EH (cell line): ENCODE results near the gene BABAM2.
A peak's percentile ranks its signal among the peaks of the same experiment; 100 is the strongest.

ENCODE experiments used
- DNase-seq: peaks from one replicate; pipeline ENCODE4 v3.0.0-alpha.2; 2015; ENCODE audit warnings: low read depth

BABAM2 gene

DNA sequence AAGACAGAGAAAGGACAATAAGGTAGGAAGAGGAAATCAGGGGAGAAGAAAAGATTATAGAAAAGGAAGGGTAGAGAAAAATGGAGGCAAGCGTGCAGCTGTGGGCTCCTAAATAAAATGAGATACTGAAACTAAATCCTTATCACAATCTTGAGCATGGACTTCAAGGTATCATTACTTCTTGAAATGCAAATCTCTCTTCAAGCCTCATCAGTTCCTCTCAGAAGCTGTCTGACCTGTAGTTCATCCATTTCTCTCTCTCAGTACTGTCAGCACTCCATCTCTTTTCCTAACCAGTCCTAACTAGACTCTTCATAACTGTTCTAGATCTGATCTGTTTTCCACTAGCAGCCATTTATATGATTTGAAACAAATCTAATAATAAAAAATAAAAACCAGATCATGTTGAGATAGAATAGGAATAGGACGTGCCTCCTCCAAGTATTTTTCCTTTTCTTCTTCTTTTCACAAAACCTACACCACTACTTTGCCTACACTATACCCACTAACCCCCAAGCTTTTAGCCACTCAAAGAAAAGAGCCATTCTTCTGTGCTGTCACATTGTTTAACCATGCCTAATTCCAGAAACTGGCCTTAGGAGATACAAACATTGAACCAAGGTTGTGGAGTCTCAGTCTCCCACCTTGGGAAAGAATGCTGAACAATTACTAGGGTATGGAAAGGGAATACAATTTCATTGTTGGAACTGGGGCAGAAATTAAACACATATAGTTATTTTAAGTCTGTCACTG, 21.1 kb downstream of the BABAM2 start:
- DNase-seq = no peak

DNA sequence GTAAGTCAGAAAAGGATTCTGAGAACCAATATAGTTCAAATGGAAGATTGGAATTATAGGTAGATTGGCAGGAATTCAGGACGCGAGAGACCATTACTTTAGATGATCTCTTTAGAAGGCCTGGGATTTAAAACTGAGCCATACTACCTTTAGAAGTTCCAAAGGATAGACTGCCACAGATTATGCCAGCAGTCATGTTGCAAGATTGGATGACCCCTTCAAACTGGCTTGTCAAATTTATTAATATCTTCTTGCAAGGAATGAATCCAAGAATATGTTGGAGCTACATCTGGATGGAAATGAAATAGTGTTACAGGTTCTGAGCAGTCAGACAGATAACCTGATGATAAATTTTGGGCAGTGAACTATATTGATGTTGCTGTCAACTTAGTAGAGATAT, 22.0 kb downstream of the BABAM2 start:
- DNase-seq = no peak

DNA sequence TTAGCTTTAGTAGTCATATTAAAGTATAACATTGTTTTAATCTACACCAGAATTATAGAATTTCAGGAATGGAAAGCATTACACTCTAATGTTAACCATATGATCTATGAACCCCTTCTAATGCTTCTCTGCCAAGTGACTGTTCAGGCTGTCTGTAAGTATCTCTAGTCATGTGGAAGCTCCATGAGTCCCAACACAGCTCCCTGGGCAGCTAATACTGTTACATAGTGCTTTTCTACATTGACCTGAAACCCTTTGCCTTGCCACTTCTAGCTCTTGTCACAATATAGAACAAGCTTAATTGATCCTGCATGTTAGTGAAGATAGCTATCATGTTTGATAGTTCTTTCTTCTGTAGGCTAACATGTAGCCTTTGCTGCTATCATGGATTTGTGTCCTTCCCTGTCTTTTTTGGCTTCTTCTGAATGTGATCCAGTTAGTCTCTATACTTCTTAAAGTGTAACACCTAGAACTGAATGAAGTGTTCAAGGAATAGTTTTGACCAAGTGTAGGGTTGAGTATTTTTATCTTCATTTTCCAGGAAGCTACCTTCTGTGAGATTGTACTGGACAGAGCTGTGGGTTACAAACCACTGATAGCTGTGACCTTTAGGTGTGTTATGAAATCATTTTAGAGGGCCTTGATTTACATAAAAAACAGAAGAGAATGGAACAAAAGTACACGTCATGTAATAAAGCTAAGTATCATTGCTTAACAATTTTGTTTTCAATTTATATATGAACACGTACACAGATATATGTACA, 23.7 kb downstream of the BABAM2 start:
- DNase-seq = peak; percentile 34

DNA sequence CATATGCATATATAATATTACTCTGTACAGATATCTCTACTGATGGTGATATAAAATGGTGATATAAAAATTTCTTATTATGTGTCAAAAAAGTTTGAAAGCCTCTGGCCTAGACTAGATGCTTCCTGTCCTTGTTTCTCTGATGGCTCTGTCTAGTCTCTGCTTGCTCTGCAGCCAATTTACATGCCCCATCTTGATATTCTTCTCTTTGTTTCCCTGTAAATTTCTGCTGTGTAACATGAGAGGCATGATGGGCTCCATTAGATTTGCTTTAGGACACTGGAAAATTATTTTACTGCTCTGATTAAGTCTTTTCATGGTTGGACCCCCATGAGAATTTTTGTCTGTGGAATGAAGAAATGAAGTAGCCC, 24.3 kb downstream of the BABAM2 start:
- no peak for DNase-seq

DNA sequence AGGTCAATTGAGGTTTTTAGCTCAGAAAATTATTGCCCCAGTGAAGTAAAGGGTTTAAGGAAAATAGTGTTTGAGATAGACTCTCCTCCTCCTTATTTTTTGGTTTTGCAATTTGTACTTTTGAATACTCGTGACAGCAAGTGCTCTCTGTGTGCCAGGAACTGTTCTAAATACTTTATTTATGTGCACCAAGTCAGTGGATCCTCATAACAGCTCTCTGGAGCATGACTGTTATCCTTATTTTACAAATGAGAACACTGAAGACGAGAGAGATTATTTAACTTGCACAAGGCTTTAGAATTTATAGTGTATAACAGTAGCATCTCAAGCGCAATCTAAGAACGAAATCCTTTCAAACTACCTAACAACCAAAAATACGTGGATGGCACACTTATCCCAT, 24.7 kb downstream of the BABAM2 start:
- no peak for DNase-seq

DNA sequence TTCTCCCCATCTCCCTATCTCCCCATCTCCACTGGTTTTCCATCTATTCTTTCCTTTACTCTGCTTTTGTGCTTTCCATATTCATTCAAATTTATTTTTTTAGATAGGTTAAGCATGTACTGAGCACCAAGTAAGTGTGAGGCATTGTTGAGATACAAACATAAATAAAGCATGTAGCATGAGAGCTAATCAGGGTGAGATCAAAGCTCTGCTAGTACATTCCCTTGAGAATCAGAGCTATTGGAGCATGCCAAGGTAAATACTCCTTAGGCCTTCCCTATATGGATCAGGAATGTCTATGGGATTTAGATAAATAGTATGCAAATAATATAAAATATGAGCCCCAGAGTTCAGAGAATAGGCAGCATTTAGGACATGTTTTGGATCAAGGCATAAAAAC, 25.3 kb downstream of the BABAM2 start:
- DNase-seq = peak; percentile 33

DNA sequence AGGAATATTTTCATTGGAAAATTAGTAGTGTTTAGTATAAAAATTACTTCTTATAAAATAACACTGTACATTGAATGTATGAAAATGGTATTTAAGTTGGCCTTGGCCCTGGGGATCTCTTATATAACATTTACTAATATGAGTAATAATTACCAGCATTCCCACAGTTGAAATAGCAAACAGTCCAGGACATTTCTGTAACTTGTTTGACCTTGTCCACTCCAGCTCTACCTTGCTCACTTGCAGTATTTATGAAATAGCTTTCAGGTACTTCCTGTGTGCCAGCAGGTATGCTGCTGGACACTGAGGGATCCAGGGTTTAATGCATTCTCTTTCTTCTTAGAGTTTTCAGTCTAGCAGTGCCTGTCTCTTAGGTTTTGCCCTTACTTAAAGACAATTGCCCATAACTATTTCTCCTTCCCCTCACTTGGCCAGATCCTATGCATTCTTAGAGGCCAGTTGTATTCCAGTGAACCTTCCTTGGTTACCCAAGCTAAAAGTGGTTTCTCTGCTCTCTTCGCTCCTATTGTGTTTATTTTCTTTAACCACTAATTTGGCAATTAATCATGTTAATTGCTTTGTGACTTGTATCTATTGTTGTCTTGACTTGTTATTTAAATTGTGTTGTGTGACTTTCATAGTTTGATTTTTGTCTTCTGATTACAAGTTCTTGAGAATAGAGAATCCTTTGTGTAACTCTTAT, 25.9 kb downstream of the BABAM2 start:
- no peak for DNase-seq

DNA sequence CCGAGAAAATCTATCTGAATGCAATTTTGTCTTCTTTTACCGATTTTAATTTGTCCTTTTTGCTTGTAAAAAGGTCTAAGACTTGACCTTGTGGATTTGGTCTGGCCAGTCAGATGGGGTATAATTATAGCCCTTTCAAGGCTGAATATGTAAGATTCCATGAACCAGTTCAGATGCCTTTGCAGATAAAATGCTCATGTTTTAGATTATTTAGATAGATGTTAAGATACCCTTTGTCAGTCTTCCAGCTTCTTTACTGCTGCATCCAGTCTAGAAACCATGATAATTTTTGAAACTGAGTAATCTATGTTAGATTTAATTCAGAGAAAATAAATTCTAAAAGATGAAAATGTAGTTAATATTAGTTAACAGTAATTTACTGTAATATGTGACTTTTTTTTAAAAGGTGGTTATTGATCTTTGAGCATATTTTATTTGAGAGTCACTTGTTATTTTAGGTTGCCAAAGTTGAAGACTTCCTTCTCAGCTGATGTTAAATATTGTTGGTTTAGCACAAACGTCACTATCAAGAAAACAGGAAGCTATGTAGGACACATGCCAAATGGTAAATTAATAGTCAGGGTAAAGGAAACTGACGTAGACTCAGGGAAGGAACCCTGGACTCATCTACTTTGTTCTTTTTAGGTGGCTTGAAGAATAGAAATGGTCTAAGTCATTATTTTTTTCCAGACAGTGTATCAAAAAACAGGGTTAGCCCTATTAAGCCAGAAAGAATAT, 29.8 kb downstream of the BABAM2 start:
- peak; percentile 60 for DNase-seq

DNA sequence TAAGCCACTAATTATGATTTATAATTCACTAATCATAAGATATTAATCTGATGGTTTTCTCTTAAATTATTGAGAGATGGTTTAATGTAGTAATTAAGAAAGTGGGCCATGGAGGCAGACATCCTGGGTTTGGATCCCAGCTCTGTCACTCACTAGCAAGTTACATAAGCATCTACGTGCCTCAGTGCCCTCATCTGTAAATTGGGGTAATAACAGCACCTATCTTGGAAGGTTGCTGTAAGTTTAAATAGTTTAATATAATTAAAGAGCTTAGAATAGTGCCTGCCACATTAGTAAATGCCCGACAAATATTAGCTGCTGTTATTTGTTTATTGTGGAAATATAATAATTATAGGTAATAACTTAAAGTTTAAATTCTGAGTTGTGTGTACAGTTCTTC, 30.9 kb downstream of the BABAM2 start:
- no peak for DNase-seq

DNA sequence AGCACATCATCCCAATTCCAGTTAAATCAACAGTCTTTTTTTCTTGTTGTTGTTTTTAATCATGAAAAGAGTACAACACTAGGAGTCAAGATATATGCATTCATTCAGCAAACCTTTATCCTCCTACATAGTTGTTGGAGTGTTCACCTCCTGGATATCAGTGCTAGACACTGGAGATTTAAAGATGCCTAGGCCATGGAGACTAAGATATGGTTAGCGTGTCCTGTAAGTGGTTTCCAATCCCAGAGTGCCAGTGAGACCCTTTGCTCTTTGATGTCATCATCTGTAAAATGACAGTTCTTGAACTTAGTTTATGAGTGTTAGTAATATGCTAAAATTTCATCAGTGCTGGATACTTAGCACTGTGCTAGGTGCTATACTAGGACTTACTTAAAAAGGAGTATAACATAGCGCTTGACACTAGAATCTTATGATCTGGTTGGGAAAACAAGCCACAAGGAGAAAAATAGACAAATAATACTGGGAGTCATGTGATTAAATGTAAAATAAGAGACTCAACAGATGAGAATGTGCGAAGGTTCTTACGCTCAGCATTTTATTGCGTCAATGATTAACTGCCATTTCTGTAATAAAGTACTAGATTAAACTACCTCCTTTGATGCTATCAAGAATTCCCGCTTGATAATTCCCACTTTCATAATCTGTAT, 31.5 kb downstream of the BABAM2 start:
- DNase-seq = no peak

DNA sequence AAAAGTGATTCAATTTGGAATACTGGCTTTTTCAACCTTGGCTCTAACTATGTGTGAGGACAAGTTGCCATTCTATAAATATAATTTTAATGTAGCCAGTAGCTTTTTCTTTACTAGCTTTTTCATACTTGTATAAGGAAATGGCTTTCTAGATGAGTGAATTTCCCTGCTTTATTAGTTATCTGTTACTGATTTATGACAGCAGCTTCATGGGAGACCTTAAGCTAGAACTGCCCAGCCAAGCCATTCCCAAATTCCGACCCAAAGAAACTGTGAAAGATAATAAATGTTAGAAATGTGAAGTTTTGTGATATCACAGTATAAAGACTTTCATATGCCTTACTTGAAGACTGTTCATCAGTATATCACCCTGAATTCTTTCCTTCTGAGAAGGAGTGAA, 32.3 kb downstream of the BABAM2 start:
- no peak for DNase-seq

DNA sequence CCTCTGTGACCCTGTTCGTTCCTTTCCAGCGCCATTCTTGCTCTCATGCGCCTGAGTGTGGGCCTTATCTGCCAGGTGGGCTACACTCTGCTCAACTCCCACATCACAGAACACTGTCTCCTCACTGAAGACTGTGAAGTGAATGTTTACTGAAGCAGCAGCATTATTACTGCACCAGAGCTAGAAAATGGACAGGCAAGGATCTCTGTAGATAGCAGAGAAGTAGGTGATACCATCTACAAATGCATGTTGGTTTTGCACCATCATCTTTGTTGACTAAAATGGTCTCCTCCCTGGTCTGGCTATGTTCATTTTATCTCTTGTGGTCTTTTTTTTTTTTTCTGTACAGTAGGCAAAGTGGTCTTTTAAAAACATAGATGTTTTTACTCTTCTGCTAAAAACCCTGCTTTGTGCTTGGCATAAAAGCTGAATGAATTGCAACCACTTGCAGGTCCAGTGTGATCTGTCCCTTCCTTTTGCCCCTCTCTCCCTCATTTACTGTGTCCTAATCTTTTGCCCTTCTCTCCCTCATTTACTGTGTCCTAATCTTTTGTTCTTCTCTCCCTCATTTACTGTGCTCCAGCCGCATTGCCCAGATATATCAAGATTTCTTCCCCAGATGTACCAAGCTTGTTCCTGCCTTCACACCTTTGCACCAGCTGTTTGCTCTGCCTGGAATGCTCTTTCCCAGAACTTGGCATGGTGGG, 35.4 kb downstream of the BABAM2 start:
- no peak for DNase-seq

DNA sequence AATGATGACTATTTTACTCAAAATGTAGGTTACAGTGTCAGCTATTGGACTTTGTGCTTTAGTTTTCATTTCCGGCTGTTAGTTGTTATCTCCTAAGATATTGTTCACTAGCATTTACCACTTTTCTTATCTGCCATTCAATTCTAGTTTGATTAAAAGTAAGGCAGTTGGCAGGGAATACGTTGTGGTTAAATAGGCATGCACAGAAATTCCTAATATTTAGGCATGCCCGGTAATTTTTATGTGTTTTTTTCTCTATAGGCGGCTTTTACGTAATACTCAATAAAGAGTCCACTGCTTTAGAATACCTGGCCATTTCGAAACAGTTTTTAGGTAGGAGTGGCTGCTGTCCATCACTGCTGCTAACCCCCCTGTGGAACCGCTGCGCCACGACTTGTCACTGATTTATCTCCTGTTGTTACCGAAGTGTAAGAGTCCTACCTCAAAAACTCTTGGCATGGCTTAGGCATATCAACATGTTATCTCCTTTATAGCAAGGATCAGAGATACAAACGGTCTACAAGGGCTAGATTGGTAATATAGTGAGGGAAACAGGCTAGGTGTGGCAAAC, 39.5 kb downstream of the BABAM2 start:
- DNase-seq = no peak

DNA sequence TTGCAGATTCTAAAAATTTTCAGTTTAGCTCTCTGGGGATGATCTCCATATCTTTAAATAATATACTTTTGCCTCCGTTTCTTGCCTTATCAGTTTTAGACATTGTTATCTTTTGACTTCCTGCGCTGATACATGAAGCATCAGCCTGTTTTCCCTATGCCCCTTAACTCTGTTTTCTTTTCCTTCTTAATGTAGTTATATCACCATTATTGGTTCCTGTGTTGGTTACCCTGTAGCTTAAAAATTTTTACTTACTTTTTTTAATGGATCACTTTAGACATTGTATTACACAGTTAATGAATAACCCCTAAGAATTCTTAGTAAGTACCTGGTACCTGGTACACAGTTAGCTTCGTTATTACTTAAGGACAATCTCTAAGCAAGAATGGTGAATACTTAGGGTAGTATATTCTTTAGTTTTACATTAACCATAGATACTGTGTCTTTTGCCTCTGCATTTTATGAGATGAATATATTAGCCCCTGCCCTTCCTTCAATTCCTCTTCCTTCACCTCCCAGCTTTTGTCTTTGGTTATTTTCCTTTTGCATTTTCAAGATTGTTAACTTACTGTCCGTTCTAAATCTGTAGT, 40.9 kb downstream of the BABAM2 start:
- no peak for DNase-seq

DNA sequence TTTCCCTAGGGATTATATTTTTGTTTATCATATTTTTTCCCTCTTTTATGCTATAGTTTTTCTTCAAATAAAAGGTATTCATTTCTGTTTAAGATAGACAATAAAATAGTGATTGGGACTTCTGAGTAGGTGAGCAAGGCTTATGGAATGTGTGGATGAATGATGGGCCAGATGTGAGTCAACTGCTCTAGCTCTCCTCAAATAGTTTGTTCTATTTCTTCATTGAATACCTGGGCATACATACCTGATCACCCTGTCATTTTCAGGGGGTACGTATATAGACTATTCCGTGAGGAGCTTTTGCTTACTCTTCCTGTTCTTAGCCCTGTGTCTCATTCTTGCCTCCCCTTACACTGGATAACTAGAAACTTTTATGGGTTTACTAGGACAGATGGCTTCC, 41.9 kb downstream of the BABAM2 start:
- peak; percentile 67 for DNase-seq

DNA sequence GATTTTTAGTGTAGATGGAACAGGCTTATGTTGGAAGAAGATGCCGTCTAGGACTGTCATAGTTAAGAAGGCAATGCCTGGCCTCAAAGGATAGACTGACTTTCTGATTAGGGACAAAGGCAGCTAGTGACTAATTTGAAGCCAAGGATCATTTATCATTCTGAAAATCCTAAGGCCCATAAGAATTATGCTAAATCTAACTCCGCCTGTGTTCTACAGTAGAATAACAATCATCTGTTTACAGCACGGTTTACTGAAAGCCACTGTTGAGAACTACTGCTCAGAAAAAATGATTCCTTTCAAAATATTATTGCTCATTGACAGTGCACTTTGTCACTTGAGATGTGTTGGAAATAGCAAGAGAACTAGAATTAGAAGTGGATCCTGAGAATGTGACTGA, 44.5 kb downstream of the BABAM2 start:
- no peak for DNase-seq

DNA sequence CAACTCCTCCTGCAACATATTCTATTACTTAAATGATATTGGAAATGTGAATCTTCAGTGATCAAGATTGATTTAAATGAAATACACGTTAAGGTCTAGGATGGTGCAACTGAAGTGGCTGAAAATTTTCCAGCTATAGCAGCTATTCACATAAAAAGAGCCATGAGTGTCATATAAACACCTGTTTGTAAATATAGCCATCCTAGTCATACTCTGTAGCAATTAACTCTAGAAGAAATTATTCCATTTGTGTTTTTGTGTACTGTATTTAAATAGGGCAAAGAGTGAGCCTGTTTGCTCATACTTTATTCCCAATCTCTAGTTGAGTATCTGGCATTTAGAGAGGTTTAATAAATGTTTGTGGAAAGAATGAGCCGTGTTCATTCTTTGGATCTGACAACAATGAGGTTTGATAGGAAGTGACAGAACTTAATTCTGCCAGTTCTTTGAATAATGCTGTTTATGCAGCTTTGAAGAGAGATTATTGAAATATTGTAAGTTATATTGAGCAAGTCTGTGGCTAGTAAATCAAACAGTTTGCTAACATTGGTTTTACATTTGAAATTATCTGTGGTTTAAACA, 49.7 kb downstream of the BABAM2 start:
- DNase-seq = no peak

DNA sequence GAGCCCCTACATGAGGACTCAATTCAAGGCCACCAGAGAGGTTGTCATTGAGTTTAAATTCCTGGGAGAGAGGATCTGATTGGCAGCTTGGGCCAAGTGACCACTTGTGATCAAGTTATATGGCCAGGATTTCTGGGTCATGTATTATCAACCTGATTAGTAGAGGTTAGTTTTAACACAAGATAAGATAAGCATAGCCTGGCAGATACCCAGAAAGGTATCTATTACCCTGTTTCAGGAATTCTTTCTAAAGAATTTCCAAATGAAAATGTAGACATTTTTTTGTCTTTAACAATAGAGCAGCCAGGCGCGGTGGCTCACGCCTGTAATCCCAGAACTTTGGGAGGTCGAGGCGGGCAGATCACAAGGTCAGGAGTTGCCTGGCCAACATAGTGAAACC, 50.5 kb downstream of the BABAM2 start:
- DNase-seq = no peak

DNA sequence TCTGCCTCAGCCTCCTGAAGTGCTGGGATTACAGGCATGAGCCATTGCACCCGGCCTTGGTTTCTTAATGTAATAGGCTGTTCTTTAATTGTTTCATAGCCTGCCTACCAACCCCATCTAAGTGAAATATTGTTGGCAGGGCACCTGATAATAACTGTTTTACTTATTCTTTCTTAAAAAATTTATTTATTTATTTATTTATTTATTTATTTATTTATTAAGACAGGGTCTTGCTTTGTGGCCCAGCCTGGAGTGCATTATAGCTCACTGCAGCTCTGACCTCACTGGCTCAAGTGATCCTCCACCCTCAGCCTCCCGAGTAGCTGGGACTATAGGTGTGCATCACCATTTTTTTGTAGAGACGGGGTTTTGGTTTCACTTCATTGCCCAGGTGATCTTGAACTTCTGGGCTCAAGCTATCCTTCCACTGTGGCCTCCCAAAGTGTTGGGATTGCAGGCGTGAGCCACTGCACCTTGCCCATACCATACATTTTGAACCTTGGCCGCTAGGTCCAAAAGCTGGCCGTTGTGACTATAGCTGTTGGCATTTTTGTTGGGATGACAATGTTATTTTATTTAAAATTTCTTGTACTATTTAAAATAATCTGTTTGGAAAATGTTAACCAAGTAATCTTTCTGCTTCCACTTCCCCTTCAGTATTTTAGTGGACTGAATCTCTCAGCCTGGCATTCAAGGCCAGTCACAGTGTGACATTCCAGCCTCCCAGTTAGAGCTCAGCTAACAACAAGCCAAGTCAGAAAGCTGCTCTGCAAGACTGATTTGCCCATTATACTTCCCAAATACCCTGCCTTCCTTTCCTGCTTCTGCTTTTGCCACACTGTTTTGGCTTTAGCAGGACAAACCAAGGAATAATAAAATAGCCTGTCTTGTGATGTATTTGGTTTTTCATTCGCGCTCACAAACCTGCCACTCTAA, 52.4 kb downstream of the BABAM2 start:
- DNase-seq = no peak
